Keratinocyte (primary cell): Measurements from ENCODE around the gene HCRTR2. TPM values are rescaled to one million over a fixed set of nuclear protein-coding genes. Genes with fewer than 3 reads are reported as not detected.

Source experiments
- DNase-seq: peaks from one replicate; pipeline ENCODE4 v3.0.0-alpha.2; 2011; ENCODE audit warnings: low read depth, missing footprints, low spot score
- FAIRE-seq: peaks from 2 replicates; lab custom pipeline; 2011; peaks lifted over from hg19 to GRCh38; lab: Jason Lieb, UNC
- H2AFZ ChIP-seq: 2 replicates; pipeline ENCODE4 v1.6.0; 2012; ENCODE audit warnings: low read length, control low read depth, inconsistent platforms; ENCODE audit not compliant: control insufficient read depth
- H3K27ac ChIP-seq: 2 replicates; pipeline ENCODE4 v1.5.1; 2011; ENCODE audit warnings: low read length; ENCODE audit not compliant: control insufficient read depth, insufficient read depth
- H3K27me3 ChIP-seq: 3 replicates; pipeline ENCODE4 v1.6.0; 2011; ENCODE audit warnings: low read length; ENCODE audit not compliant: control insufficient read depth, insufficient read depth; ENCODE audit errors: extremely low read depth
- H3K36me3 ChIP-seq, 2 experiments: 2 replicates in 1 of 2; 3 replicates in 1 of 2; pipeline ENCODE4 v1.5.1; 2011; ENCODE audit warnings: low read length in 2 of 2, mild to moderate bottlenecking in 1 of 2; ENCODE audit not compliant: control insufficient read depth in 2 of 2, insufficient read depth in 2 of 2; ENCODE audit errors: extremely low read depth in 1 of 2
- H3K4me1 ChIP-seq: 3 replicates; pipeline ENCODE4 v1.5.1; 2011; ENCODE audit warnings: low read length; ENCODE audit not compliant: control insufficient read depth, insufficient read depth; ENCODE audit errors: extremely low read depth
- H3K4me2 ChIP-seq: 3 replicates; pipeline ENCODE4 v1.6.0; 2011; ENCODE audit warnings: low read depth, low read length; ENCODE audit not compliant: control insufficient read depth, insufficient read depth; ENCODE audit errors: extremely low read depth
- H3K4me3 ChIP-seq, 3 experiments: fragments of 200-600 bp in 1 of 3; sonication (generic) in 1 of 3; 2 replicates in 2 of 3; 3 replicates in 1 of 3; pipeline ENCODE4 v1.5.1; 2011 to 2016; ENCODE audit warnings: low read length in 3 of 3, mild to moderate bottlenecking in 3 of 3, control low read depth in 2 of 3, inconsistent platforms in 1 of 3, low read depth in 1 of 3, mixed read lengths in 1 of 3, mixed run types in 1 of 3, moderate library complexity in 1 of 3; ENCODE audit not compliant: control insufficient read depth in 2 of 3, insufficient read depth in 2 of 3; ENCODE audit errors: extremely low read depth in 1 of 3
- H3K79me2 ChIP-seq: 2 replicates; pipeline ENCODE4 v1.6.0; 2012; ENCODE audit warnings: low read length; ENCODE audit not compliant: control insufficient read depth, insufficient read depth
- H3K9ac ChIP-seq: 3 replicates; pipeline ENCODE4 v1.6.0; 2011; ENCODE audit warnings: low read length; ENCODE audit not compliant: control insufficient read depth, insufficient read depth; ENCODE audit errors: extremely low read depth
- H3K9me1 ChIP-seq: 3 replicates; pipeline ENCODE4 v1.6.0; 2011; ENCODE audit warnings: low read length; ENCODE audit not compliant: control insufficient read depth, insufficient read depth; ENCODE audit errors: extremely low read depth
- H3K9me3 ChIP-seq: 2 replicates; pipeline ENCODE4 v1.5.1; 2012; ENCODE audit warnings: low read depth, low read length; ENCODE audit not compliant: control insufficient read depth
- H4K20me1 ChIP-seq: 3 replicates; pipeline ENCODE4 v1.6.0; 2011; ENCODE audit warnings: low read length; ENCODE audit not compliant: control insufficient read depth, insufficient read depth; ENCODE audit errors: extremely low read depth
- CTCF ChIP-seq, 3 experiments: IDR thresholded peaks in 1 of 3; conservative IDR thresholded peaks in 1 of 3; optimal IDR thresholded peaks in 1 of 3; 2 replicates in 2 of 3; 3 replicates in 1 of 3; pipeline versions ENCODE3 to v1.5.1; 2011; ENCODE audit warnings: low read length in 3 of 3, mild to moderate bottlenecking in 3 of 3, moderate library complexity in 2 of 3, control low read depth in 1 of 3, inconsistent platforms in 1 of 3; ENCODE audit not compliant: insufficient read depth in 2 of 3; ENCODE audit errors: extremely low read depth in 1 of 3
- EZH2 ChIP-seq: IDR thresholded peaks from one replicate; pipeline ENCODE4 v1.6.1; 2012; ENCODE audit warnings: inconsistent platforms, mild to moderate bottlenecking, low read length, moderate library complexity
- dilution Hi-C: fragments of 300-500 bp; cut with MboI; formaldehyde crosslinking; loops from one replicate; pipeline ENCODE4 v1.7.0; 2020; ENCODE audit warnings: low sequenced_read_pairs; ENCODE audit not compliant: extremely low pct_ligation_motif_present
- polyA plus RNA-seq, 5 experiments: library from polyadenylated mRNA; depleted of rRNA in 3 of 5; stranded (reverse) in 3 of 5; stranded (forward) in 1 of 5; unstranded in 1 of 5; fragments of >200 nt; gene quantifications; 1 replicate in 1 of 5; 2 replicates in 3 of 5; 3 replicates in 1 of 5; pipeline versions ENCODE4 v1.2.1 to v1.2.3, GENCODE V29; 2011 to 2012; ENCODE audit warnings: missing spikeins in 2 of 5, low read depth in 1 of 5, low replicate concordance in 1 of 5

The HCRTR2 gene
- polyA plus RNA-seq, 1 donor (not counting 4 experiments of a cell fraction or from before 2014, with no cell fraction given): not detected

GRCh38 chr6:55286824-55287223 is 112.5 kb downstream of the HCRTR2 start:
- DNase-seq: no peak

GRCh38 chr6:55290736-55291135 is 116.4 kb downstream of the HCRTR2 start:
- FAIRE-seq (no peak), DNase-seq (no peak)
- Histone ChIP-seq H4K20me1 (no peaks in the 10 kb centered on the region), H3K79me2 (no peaks in the 10 kb centered on the region), H3K9me3 (no peaks in the 10 kb centered on the region), H3K4me3 (no peak overlapping the region), H3K27ac (no peak overlapping the region), H3K36me3 (no peaks in the 10 kb centered on the region), H3K9me1 (no peaks in the 10 kb centered on the region), H3K9ac (no peak overlapping the region), H3K4me2 (no peak overlapping the region), H3K4me1 (no peaks in the 10 kb centered on the region), H3K27me3 (no peaks in the 10 kb centered on the region), H2AFZ (no peak overlapping the region)
- dilution Hi-C loops: loop anchor here (25.0 kb wide), 1 partner anchor 672 kb away; no protein-coding TSS in a partner anchor
- TF ChIP-seq CTCF (optimal IDR thresholded peaks at IDR 0.05 in 1 of 3, IDR thresholded peaks at IDR 0.05 in 1 of 3, conservative IDR thresholded peaks at IDR 0.05 in 1 of 3; ENCODE audit: extremely low read depth in 1 of 3, insufficient read depth in 2 of 3, low read length in 3 of 3) (no peak), EZH2 (no peak)

More at GRCh38 chr6:55286824-55287223, 112.5 kb downstream of the HCRTR2 start:
- TF ChIP-seq CTCF (optimal IDR thresholded peaks at IDR 0.05 in 1 of 3, IDR thresholded peaks at IDR 0.05 in 1 of 3, conservative IDR thresholded peaks at IDR 0.05 in 1 of 3; ENCODE audit: extremely low read depth in 1 of 3, insufficient read depth in 2 of 3, low read length in 3 of 3) (no peak), EZH2 (no peak)
- Histone ChIP-seq H3K9ac (no peak overlapping the region), H3K27ac (no peak overlapping the region), H3K4me2 (no peak overlapping the region), H3K4me3 (no peak overlapping the region), H3K36me3 (no peaks in the 10 kb centered on the region), H4K20me1 (no peaks in the 10 kb centered on the region), H3K27me3 (peaks cover 3% of the 10 kb centered on the region), H2AFZ (no peak overlapping the region), H3K9me1 (no peaks in the 10 kb centered on the region), H3K9me3 (no peaks in the 10 kb centered on the region), H3K79me2 (no peaks in the 10 kb centered on the region), H3K4me1 (no peaks in the 10 kb centered on the region)
- FAIRE-seq: no peak
- dilution Hi-C loops: loop anchor here (25.0 kb wide), 1 partner anchor 675 kb away; no protein-coding TSS in a partner anchor
